ENCODE results near the gene TSPAN9. TPM values are rescaled to one million over a fixed set of nuclear protein-coding genes. Genes with fewer than 3 reads are reported as not detected.

Gene TSPAN9
- total and polyA plus RNA-seq, 9 of the 15 experiments (the other 6 are each of a cell fraction or from before 2014, with no cell fraction given) = 0.23 to 2.1 (median 0.60) TPM; not detected in 2

DNA sequence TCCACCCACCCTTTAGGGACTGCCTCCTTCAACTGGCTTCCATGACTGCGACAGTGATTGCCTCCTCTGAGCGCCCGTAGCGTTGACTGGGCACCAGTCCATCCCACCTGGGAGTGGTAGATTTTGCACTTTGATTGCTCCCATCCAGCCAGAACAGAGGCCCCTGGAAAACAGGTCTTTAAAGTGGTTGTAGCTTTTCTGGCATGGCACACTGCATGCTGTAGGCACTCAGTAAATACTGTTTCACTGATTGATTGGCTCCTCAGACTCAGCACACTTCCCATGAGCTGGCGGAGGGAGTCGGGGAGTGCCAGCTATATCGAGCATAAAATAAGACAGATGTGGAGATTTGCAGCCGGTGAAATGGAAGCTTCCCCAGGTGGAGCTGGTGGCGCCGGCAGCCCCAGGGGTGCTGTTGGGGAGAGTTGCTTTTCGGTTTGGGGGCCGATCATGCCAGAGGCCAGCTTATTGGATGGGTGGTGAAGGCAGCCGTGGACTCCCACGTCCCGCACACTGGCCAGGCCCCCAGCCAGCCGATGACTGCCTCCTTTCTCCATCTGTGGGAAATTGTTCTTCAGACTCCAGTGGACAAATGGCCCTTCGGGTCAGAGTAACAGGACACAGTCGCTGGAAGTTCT lies 200.2 kb downstream of the TSPAN9 start:
- H3K4me2 ChIP-seq (ENCODE audit: insufficient read depth, low read length) = no peak overlapping the region
- no peaks in the 10 kb centered on the region for H3K4me1 ChIP-seq (replicated peaks in 1 of 2; ENCODE audit: control insufficient read depth in 2 of 2, insufficient read depth in 2 of 2, low read length in 2 of 2)
- POLR2A ChIA-PET = interaction anchor here (0.8 kb wide), 1 partner anchor 12 kb away, joined by 3 read pairs; no protein-coding TSS in a partner anchor
- no peaks in the 10 kb centered on the region for H3K36me3 ChIP-seq (ENCODE audit: control insufficient read depth, insufficient read depth, low read length)
- peaks cover 5% of the 10 kb centered on the region; the same call in 1 of the 2 replicates for H4K20me1 ChIP-seq (replicated peaks; ENCODE audit: control insufficient read depth, insufficient read depth, low read length)
- in situ Hi-C loops (cut with MboI) (no loop called here), intact Hi-C loops (cut with micrococcal nuclease) (loop anchor here (10.0 kb wide), 2 partner anchors 73 to 203 kb away; partner anchors contain the start of gene TSPAN9)
- 2% methylated on average over 15 of the region's 18 CpGs for whole genome bisulfite sequencing (ENCODE audit: insufficient coverage, low coverage, missing lambda C conversion rate)
- H3K9ac ChIP-seq (ENCODE audit: insufficient read depth in 1 of 2, low read depth in 2 of 2, low read length in 2 of 2) = no peak overlapping the region
- no peak overlapping the region for H3K4me3 ChIP-seq
- no peaks in the 10 kb centered on the region for H3K79me2 ChIP-seq (ENCODE audit: control insufficient read depth, insufficient read depth, low read length)
- H3K27ac ChIP-seq (ENCODE audit: extremely low read depth, low read depth, low read length) = no peak overlapping the region
- no peaks in the 10 kb centered on the region for H3K9me1 ChIP-seq (ENCODE audit: control insufficient read depth, insufficient read depth, low read length)
- CTCF ChIA-PET (ENCODE audit: low intra/inter-chr PET ratio) = no interaction called here
- no peak for DNase-seq (ENCODE audit: extremely low read depth in 1 of 4, low spot score in 3 of 4)
- no peak for ATAC-seq
- H2AFZ ChIP-seq (ENCODE audit: low read depth, low read length) = no peak overlapping the region
- H3K9me3 ChIP-seq (replicated peaks; ENCODE audit: control insufficient read depth, insufficient read depth, low read depth, low read length) = no peaks in the 10 kb centered on the region
- no TSS peak for BruUV-seq (replicated peaks)
- peaks cover 2 to 51% of the 10 kb centered on the region in 2 experiments; a peak in 3 of 5 replicates for H3K27me3 ChIP-seq (ENCODE audit: control insufficient read depth in 2 of 2, insufficient read depth in 2 of 2, low read length in 2 of 2)
- no peak for FAIRE-seq
- TF ChIP-seq ZNF133 (CRISPR knock-in tag; IDR thresholded peaks at IDR 0.05) (no peak), NFYB (IDR thresholded peaks at IDR 0.05; ENCODE audit: extremely low read depth, insufficient read length) (no peak), IFI16 (CRISPR knock-in tag; IDR thresholded peaks at IDR 0.05) (no peak), CBX1 (IDR thresholded peaks at IDR 0.05; ENCODE audit: low read depth) (no peak), SAFB2 (IDR thresholded peaks at IDR 0.05; ENCODE audit: borderline replicate concordance, low read depth, low read length, severe bottlenecking) (no peak), ELF4 (CRISPR knock-in tag; IDR thresholded peaks at IDR 0.05) (no peak), ZBTB17 (CRISPR knock-in tag; IDR thresholded peaks at IDR 0.05) (no peak), FOXM1 (IDR thresholded peaks at IDR 0.05; ENCODE audit: low read depth) (no peak), FOXM1 (CRISPR knock-in tag; IDR thresholded peaks at IDR 0.05; ENCODE audit: low read depth) (no peak), ELF2 (CRISPR knock-in tag; IDR thresholded peaks at IDR 0.05) (no peak), NELFE (IDR thresholded peaks at IDR 0.05; ENCODE audit: insufficient read depth, insufficient read length) (no peak), ZNF644 (tag; IDR thresholded peaks at IDR 0.05; ENCODE audit: low read depth) (no peak)
- TF ChIP-seq, protein P1, sequence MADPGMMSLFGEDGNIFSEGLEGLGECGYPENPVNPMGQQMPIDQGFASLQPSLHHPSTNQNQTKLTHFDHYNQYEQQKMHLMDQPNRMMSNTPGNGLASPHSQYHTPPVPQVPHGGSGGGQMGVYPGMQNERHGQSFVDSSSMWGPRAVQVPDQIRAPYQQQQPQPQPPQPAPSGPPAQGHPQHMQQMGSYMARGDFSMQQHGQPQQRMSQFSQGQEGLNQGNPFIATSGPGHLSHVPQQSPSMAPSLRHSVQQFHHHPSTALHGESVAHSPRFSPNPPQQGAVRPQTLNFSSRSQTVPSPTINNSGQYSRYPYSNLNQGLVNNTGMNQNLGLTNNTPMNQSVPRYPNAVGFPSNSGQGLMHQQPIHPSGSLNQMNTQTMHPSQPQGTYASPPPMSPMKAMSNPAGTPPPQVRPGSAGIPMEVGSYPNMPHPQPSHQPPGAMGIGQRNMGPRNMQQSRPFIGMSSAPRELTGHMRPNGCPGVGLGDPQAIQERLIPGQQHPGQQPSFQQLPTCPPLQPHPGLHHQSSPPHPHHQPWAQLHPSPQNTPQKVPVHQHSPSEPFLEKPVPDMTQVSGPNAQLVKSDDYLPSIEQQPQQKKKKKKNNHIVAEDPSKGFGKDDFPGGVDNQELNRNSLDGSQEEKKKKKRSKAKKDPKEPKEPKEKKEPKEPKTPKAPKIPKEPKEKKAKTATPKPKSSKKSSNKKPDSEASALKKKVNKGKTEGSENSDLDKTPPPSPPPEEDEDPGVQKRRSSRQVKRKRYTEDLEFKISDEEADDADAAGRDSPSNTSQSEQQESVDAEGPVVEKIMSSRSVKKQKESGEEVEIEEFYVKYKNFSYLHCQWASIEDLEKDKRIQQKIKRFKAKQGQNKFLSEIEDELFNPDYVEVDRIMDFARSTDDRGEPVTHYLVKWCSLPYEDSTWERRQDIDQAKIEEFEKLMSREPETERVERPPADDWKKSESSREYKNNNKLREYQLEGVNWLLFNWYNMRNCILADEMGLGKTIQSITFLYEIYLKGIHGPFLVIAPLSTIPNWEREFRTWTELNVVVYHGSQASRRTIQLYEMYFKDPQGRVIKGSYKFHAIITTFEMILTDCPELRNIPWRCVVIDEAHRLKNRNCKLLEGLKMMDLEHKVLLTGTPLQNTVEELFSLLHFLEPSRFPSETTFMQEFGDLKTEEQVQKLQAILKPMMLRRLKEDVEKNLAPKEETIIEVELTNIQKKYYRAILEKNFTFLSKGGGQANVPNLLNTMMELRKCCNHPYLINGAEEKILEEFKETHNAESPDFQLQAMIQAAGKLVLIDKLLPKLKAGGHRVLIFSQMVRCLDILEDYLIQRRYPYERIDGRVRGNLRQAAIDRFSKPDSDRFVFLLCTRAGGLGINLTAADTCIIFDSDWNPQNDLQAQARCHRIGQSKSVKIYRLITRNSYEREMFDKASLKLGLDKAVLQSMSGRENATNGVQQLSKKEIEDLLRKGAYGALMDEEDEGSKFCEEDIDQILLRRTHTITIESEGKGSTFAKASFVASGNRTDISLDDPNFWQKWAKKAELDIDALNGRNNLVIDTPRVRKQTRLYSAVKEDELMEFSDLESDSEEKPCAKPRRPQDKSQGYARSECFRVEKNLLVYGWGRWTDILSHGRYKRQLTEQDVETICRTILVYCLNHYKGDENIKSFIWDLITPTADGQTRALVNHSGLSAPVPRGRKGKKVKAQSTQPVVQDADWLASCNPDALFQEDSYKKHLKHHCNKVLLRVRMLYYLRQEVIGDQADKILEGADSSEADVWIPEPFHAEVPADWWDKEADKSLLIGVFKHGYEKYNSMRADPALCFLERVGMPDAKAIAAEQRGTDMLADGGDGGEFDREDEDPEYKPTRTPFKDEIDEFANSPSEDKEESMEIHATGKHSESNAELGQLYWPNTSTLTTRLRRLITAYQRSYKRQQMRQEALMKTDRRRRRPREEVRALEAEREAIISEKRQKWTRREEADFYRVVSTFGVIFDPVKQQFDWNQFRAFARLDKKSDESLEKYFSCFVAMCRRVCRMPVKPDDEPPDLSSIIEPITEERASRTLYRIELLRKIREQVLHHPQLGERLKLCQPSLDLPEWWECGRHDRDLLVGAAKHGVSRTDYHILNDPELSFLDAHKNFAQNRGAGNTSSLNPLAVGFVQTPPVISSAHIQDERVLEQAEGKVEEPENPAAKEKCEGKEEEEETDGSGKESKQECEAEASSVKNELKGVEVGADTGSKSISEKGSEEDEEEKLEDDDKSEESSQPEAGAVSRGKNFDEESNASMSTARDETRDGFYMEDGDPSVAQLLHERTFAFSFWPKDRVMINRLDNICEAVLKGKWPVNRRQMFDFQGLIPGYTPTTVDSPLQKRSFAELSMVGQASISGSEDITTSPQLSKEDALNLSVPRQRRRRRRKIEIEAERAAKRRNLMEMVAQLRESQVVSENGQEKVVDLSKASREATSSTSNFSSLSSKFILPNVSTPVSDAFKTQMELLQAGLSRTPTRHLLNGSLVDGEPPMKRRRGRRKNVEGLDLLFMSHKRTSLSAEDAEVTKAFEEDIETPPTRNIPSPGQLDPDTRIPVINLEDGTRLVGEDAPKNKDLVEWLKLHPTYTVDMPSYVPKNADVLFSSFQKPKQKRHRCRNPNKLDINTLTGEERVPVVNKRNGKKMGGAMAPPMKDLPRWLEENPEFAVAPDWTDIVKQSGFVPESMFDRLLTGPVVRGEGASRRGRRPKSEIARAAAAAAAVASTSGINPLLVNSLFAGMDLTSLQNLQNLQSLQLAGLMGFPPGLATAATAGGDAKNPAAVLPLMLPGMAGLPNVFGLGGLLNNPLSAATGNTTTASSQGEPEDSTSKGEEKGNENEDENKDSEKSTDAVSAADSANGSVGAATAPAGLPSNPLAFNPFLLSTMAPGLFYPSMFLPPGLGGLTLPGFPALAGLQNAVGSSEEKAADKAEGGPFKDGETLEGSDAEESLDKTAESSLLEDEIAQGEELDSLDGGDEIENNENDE (IDR thresholded peaks at IDR 0.05; ENCODE audit: low read depth, low read length) = no peak

All from K562 (cell line).